ENCODE measurements around the gene SLC25A28. TPM values are rescaled to one million over a fixed set of nuclear protein-coding genes. Genes with fewer than 3 reads are reported as not detected.
A peak's percentile ranks its signal among the peaks of the same experiment; 100 is the strongest.

The SLC25A28 gene
- total RNA-seq, 1 donor from 2014 or later: 12.4 TPM

- no peak overlapping the region for H3K4me2 ChIP-seq
- no peaks in the 10 kb centered on the region for H4K20me1 ChIP-seq (ENCODE audit: low read depth)
- no peak overlapping the region for H3K27ac Mint-ChIP-seq
- no peaks in the 10 kb centered on the region for H3K9me3 Mint-ChIP-seq
- TF ChIP-seq EZH2 (IDR thresholded peaks at IDR 0.05): no peak
- TF ChIP-seq, protein P1, sequence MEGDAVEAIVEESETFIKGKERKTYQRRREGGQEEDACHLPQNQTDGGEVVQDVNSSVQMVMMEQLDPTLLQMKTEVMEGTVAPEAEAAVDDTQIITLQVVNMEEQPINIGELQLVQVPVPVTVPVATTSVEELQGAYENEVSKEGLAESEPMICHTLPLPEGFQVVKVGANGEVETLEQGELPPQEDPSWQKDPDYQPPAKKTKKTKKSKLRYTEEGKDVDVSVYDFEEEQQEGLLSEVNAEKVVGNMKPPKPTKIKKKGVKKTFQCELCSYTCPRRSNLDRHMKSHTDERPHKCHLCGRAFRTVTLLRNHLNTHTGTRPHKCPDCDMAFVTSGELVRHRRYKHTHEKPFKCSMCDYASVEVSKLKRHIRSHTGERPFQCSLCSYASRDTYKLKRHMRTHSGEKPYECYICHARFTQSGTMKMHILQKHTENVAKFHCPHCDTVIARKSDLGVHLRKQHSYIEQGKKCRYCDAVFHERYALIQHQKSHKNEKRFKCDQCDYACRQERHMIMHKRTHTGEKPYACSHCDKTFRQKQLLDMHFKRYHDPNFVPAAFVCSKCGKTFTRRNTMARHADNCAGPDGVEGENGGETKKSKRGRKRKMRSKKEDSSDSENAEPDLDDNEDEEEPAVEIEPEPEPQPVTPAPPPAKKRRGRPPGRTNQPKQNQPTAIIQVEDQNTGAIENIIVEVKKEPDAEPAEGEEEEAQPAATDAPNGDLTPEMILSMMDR (IDR thresholded peaks at IDR 0.05): no peak
- no peak for TF ChIP-seq EZH2phosphoT487 (IDR thresholded peaks at IDR 0.05)
- no peak overlapping the region for H3K4me3 Mint-ChIP-seq
- no peaks in the 10 kb centered on the region for H3K36me3 ChIP-seq
- no peak overlapping the region for H3K27ac ChIP-seq
- no peak overlapping the region for H3K9ac ChIP-seq
- H3K79me2 ChIP-seq (ENCODE audit: low read depth): no peaks in the 10 kb centered on the region
- H3F3A ChIP-seq (ENCODE audit: low read depth): no peaks in the 10 kb centered on the region
- no peak for DNase-seq (ENCODE audit: low spot score)
- no peak overlapping the region for H2AFZ ChIP-seq (replicated peaks)
- no peaks in the 10 kb centered on the region for H3K36me3 Mint-ChIP-seq
- no peaks in the 10 kb centered on the region for H3K27me3 ChIP-seq
- H3K4me1 Mint-ChIP-seq: no peaks in the 10 kb centered on the region
- H3K9me3 ChIP-seq (ENCODE audit: low read depth): no peaks in the 10 kb centered on the region
- H3K27me3 Mint-ChIP-seq (ENCODE audit: insufficient read depth, low read depth): peaks cover 3% of the 10 kb centered on the region
- no peak overlapping the region for H3K4me3 ChIP-seq
- H3K4me1 ChIP-seq: no peaks in the 10 kb centered on the region
Observed at GRCh38 chr10:99630991-99631390, 10.8 kb upstream of the SLC25A28 start.

GRCh38 chr10:99630433-99630832 lies 10.2 kb upstream of the SLC25A28 start:
- no peak for TF ChIP-seq EZH2 (IDR thresholded peaks at IDR 0.05)
- TF ChIP-seq EZH2phosphoT487 (IDR thresholded peaks at IDR 0.05): no peak
- TF ChIP-seq, protein P1 (IDR thresholded peaks at IDR 0.05): no peak
- H3K9me3 ChIP-seq (ENCODE audit: low read depth): no peaks in the 10 kb centered on the region
- no peak overlapping the region for H3K27ac ChIP-seq
- no peaks in the 10 kb centered on the region for H3K9me3 Mint-ChIP-seq
- DNase-seq (ENCODE audit: low spot score): peak; percentile 14
- H3K4me2 ChIP-seq: no peak overlapping the region
- H3K4me3 ChIP-seq: no peak overlapping the region
- no peaks in the 10 kb centered on the region for H3F3A ChIP-seq (ENCODE audit: low read depth)
- no peak overlapping the region for H2AFZ ChIP-seq (replicated peaks)
- peaks cover 3% of the 10 kb centered on the region for H3K27me3 Mint-ChIP-seq (ENCODE audit: insufficient read depth, low read depth)
- no peaks in the 10 kb centered on the region for H3K79me2 ChIP-seq (ENCODE audit: low read depth)
- no peaks in the 10 kb centered on the region for H3K36me3 ChIP-seq
- H3K4me1 Mint-ChIP-seq: no peaks in the 10 kb centered on the region
- H3K4me1 ChIP-seq: no peaks in the 10 kb centered on the region
- no peaks in the 10 kb centered on the region for H3K36me3 Mint-ChIP-seq
- no peak overlapping the region for H3K4me3 Mint-ChIP-seq
- no peaks in the 10 kb centered on the region for H4K20me1 ChIP-seq (ENCODE audit: low read depth)
- H3K27ac Mint-ChIP-seq: no peak overlapping the region
- H3K9ac ChIP-seq: no peak overlapping the region
- no peaks in the 10 kb centered on the region for H3K27me3 ChIP-seq

DNA sequence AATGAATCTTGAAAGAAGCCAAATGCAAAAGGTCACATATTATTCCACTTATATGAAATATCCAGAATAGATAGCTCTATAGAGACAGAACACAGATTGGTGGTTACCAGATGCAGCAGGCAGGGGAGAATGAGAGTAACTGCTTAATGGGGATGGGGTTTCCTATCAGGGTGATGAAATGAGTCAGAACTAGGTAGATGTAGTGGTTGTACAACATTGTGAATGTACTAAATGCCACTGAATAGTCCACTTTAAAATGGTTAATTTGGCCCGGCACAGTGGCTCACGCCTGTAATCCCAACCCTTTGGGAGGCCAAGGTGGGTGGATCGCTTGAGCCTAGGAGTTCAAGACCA lies 9.4 kb upstream of the SLC25A28 start:
- H3K27ac Mint-ChIP-seq: no peak overlapping the region
- no peaks in the 10 kb centered on the region for H4K20me1 ChIP-seq (ENCODE audit: low read depth)
- H3K27me3 ChIP-seq: no peaks in the 10 kb centered on the region
- no peak overlapping the region for H3K4me3 ChIP-seq
- H3K9me3 Mint-ChIP-seq: no peaks in the 10 kb centered on the region
- TF ChIP-seq, protein P1 (IDR thresholded peaks at IDR 0.05): no peak
- TF ChIP-seq EZH2phosphoT487 (IDR thresholded peaks at IDR 0.05) (no peak), EZH2 (IDR thresholded peaks at IDR 0.05) (no peak)
- no peak overlapping the region for H3K4me2 ChIP-seq
- DNase-seq (ENCODE audit: low spot score): no peak
- no peak overlapping the region for H2AFZ ChIP-seq (replicated peaks)
- no peaks in the 10 kb centered on the region for H3F3A ChIP-seq (ENCODE audit: low read depth)
- H3K4me3 Mint-ChIP-seq: no peak overlapping the region
- H3K4me1 ChIP-seq: no peaks in the 10 kb centered on the region
- no peaks in the 10 kb centered on the region for H3K36me3 ChIP-seq
- no peak overlapping the region for H3K27ac ChIP-seq
- H3K36me3 Mint-ChIP-seq: no peaks in the 10 kb centered on the region
- H3K27me3 Mint-ChIP-seq (ENCODE audit: insufficient read depth, low read depth): peaks cover 7% of the 10 kb centered on the region
- H3K4me1 Mint-ChIP-seq: no peaks in the 10 kb centered on the region
- no peaks in the 10 kb centered on the region for H3K79me2 ChIP-seq (ENCODE audit: low read depth)
- H3K9me3 ChIP-seq (ENCODE audit: low read depth): no peaks in the 10 kb centered on the region
- no peak overlapping the region for H3K9ac ChIP-seq
